GM12874 (cell line): ENCODE measurements around the gene EPB41L4A.

Experiments used
- CTCF ChIP-seq: IDR thresholded peaks from 2 replicates; pipeline ENCODE4 v1.5.1; 2011; ENCODE audit warnings: low read depth, mild to moderate bottlenecking, control low read depth, low read length, moderate library complexity; ENCODE audit not compliant: insufficient read depth

Gene EPB41L4A

GRCh38 chr5:112196584-112196983 is 222.5 kb downstream of the EPB41L4A start:
- no peak for TF ChIP-seq CTCF

- no peak for TF ChIP-seq CTCF
Observed at GRCh38 chr5:112195924-112196323, 223.2 kb downstream of the EPB41L4A start.

- TF ChIP-seq CTCF, result no peak
Observed at GRCh38 chr5:112192866-112193265, 226.2 kb downstream of the EPB41L4A start.

DNA sequence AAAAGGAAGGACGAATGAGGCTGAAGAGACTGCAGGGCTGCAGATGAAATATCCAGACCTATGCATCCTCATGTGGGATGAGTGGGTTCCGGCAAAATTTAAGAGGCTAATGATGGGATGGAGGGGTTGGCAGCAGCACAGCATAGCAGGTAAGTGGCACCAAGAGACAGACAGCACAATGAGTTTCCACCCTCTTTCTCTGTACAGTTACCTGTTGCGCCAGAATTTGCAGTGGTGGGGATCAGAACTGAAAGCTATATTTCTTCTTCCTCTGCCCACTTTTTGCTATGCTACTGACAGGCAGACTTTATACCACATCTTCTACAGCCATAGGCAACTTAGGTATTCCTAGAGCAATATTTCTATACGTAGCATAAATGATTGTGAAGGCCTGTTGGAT is 227.0 kb downstream of the EPB41L4A start:
- no peak for TF ChIP-seq CTCF

DNA sequence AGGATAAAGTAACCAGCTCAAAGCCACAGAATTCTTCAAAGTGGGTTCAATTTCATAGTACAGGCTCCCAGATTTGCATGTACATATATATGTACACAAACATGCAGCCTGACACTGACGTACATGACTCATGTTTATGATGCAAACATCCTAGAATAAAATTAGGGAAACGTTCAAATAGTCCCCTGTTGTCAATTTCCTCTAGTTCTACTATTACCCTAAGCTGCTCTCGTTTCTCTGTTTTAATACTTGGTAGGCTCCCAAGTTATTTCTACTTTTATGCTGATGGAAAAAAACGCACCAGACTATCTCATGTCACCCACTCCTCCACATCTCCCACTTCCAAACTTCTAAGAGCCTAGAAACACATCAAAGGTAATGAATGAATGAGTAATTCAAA is 229.7 kb downstream of the EPB41L4A start:
- no peak for TF ChIP-seq CTCF

DNA sequence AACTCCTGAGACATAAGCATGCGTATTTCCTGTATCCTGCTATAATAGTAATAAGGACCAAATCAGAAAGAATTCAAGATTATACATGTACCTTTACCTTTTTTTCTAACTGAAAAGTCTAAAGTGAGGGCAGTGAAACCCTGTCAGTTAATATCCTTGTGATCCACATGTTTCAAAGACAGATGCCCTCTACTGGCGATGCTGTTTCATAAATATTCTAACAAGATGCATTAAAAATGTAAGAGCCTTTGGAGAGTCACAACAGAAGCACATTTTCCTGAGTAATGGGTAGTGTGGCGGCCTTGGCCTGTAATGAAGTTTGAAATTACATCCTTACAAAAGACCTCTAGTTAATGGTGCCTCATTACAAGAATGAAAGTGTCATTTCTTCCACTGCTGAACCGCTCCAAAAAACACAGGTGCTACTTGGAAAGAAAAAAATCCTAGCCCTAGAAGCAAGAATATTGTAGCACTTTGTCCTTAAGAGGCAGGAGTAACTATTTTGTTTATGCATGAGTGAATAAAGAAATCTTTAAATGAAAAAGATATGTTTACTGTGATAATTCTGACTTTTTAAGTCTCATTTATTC is 232.6 kb downstream of the EPB41L4A start:
- TF ChIP-seq CTCF, result peak; percentile 53; the same call in 1 of the 2 replicates

GRCh38 chr5:112183874-112184273 is 235.2 kb downstream of the EPB41L4A start:
- TF ChIP-seq CTCF, result no peak
